NCI-H128 (cell line): ENCODE measurements around the gene R3HDM2.

Experiments
- DNase-seq: peaks from one replicate; lab custom pipeline; 2025; ENCODE audit not compliant: unreplicated experiment; lab: John Stamatoyannopoulos, UW

Gene R3HDM2

GRCh38 chr12:57273516-57273915, 157.3 kb downstream of the R3HDM2 start:
- DNase-seq: no peak

GRCh38 chr12:57272337-57273151, 158.3 kb downstream of the R3HDM2 start:
- DNase-seq: no peak

- no peak for DNase-seq
Observed at GRCh38 chr12:57270966-57271470, 159.8 kb downstream of the R3HDM2 start.

- DNase-seq: no peak
Observed at GRCh38 chr12:57268264-57268663, 162.6 kb downstream of the R3HDM2 start.

- DNase-seq: no peak
Observed at GRCh38 chr12:57266681-57267080, 164.2 kb downstream of the R3HDM2 start.

GRCh38 chr12:57263096-57263495, 167.7 kb downstream of the R3HDM2 start:
- no peak for DNase-seq

- peak; percentile 4 for DNase-seq
Observed at GRCh38 chr12:57262126-57262822, 168.6 kb downstream of the R3HDM2 start.

- DNase-seq: peak; percentile 82
Observed at GRCh38 chr12:57261428-57261865, 169.4 kb downstream of the R3HDM2 start.

- no peak for DNase-seq
Observed at GRCh38 chr12:57260366-57260765, 170.5 kb downstream of the R3HDM2 start.

- DNase-seq: no peak
Observed at GRCh38 chr12:57258977-57259970, 171.6 kb downstream of the R3HDM2 start.

GRCh38 chr12:57255916-57256315, 174.9 kb downstream of the R3HDM2 start:
- no peak for DNase-seq

- no peak for DNase-seq
Observed at GRCh38 chr12:57254506-57255280, 176.2 kb downstream of the R3HDM2 start.

- no peak for DNase-seq
Observed at GRCh38 chr12:57250956-57251355, 179.9 kb downstream of the R3HDM2 start, which contains the start of gene STAC3. STAC3 (minus strand) TSS chr12:57251187; CDS start chr12:57249636, 1,551 bp downstream.

GRCh38 chr12:57250541-57250940, 180.3 kb downstream of the R3HDM2 start:
- DNase-seq: no peak

GRCh38 chr12:57248934-57249742, 181.7 kb downstream of the R3HDM2 start:
- no peak for DNase-seq

GRCh38 chr12:57247041-57247440, 183.8 kb downstream of the R3HDM2 start:
- DNase-seq: no peak

- no peak for DNase-seq
Observed at GRCh38 chr12:57244312-57244696, 186.5 kb downstream of the R3HDM2 start.

- DNase-seq: peak; percentile 57
Observed at GRCh38 chr12:57243521-57244311, 187.1 kb downstream of the R3HDM2 start.
